Measurements from ENCODE around the gene STARD3NL.
"Not testable (repeated sequence)": the region's sequence is repeated elsewhere in the genome, so short reads cannot be mapped to it uniquely, and the experiment has no call there.

Gene STARD3NL

GRCh38 chr7:38223306-38223705, 45.3 kb downstream of the STARD3NL start:
- DNase-seq (ENCODE audit: low spot score), result no peak

GRCh38 chr7:38224392-38224791, 46.3 kb downstream of the STARD3NL start:
- no peak for DNase-seq (ENCODE audit: low spot score)

GRCh38 chr7:38229386-38229785, 51.3 kb downstream of the STARD3NL start:
- DNase-seq (ENCODE audit: low spot score), result no peak

GRCh38 chr7:38229884-38230642, 52.0 kb downstream of the STARD3NL start:
- DNase-seq (ENCODE audit: low spot score), result no peak

- no peak for DNase-seq (ENCODE audit: low spot score)
Observed at GRCh38 chr7:38232502-38233366, 54.7 kb downstream of the STARD3NL start.

- not testable (repeated sequence) for DNase-seq (ENCODE audit: low spot score)
Observed at GRCh38 chr7:38234759-38235158, 56.7 kb downstream of the STARD3NL start.

- DNase-seq (ENCODE audit: low spot score), result no peak
Observed at GRCh38 chr7:38235606-38236005, 57.6 kb downstream of the STARD3NL start.

GRCh38 chr7:38239129-38239528, 61.1 kb downstream of the STARD3NL start:
- not testable (repeated sequence) for DNase-seq (ENCODE audit: low spot score)

GRCh38 chr7:38241071-38241470, 63.0 kb downstream of the STARD3NL start:
- no peak for DNase-seq (ENCODE audit: low spot score)

- DNase-seq (ENCODE audit: low spot score), result no peak
Observed at GRCh38 chr7:38242814-38243213, 64.8 kb downstream of the STARD3NL start.

GRCh38 chr7:38243345-38243744, 65.3 kb downstream of the STARD3NL start:
- DNase-seq (ENCODE audit: low spot score), result not testable (repeated sequence)

GRCh38 chr7:38244516-38244915, 66.5 kb downstream of the STARD3NL start:
- DNase-seq (ENCODE audit: low spot score), result no peak

GRCh38 chr7:38245409-38245977, 67.4 kb downstream of the STARD3NL start:
- DNase-seq (ENCODE audit: low spot score), result no peak

GRCh38 chr7:38248069-38248567, 70.1 kb downstream of the STARD3NL start:
- no peak for DNase-seq (ENCODE audit: low spot score)

- DNase-seq (ENCODE audit: low spot score), result not testable (repeated sequence)
Observed at GRCh38 chr7:38249849-38250248, 71.8 kb downstream of the STARD3NL start.

- DNase-seq (ENCODE audit: low spot score), result no peak
Observed at GRCh38 chr7:38257350-38257677, 79.3 kb downstream of the STARD3NL start.

- not testable (repeated sequence) for DNase-seq (ENCODE audit: low spot score)
Observed at GRCh38 chr7:38259157-38259556, 81.1 kb downstream of the STARD3NL start.

- not testable (repeated sequence) for DNase-seq (ENCODE audit: low spot score)
Observed at GRCh38 chr7:38261601-38262000, 83.6 kb downstream of the STARD3NL start.

GRCh38 chr7:38262026-38262425, 84.0 kb downstream of the STARD3NL start:
- not testable (repeated sequence) for DNase-seq (ENCODE audit: low spot score)

GRCh38 chr7:38262545-38262944, 84.5 kb downstream of the STARD3NL start:
- no peak for DNase-seq (ENCODE audit: low spot score)

GRCh38 chr7:38263274-38263673, 85.2 kb downstream of the STARD3NL start:
- DNase-seq (ENCODE audit: low spot score), result not testable (repeated sequence)

GRCh38 chr7:38264602-38265001, 86.6 kb downstream of the STARD3NL start:
- not testable (repeated sequence) for DNase-seq (ENCODE audit: low spot score)

- not testable (repeated sequence) for DNase-seq (ENCODE audit: low spot score)
Observed at GRCh38 chr7:38265958-38266357, 87.9 kb downstream of the STARD3NL start.

All from kidney capillary endothelial cell (primary cell).